Smooth muscle cell (in vitro differentiated cells): Measurements from ENCODE around the gene TUBB2B. TPM values are rescaled to one million over a fixed set of nuclear protein-coding genes. Genes with fewer than 3 reads are reported as not detected.
"Not testable (repeated sequence)": the region's sequence is repeated elsewhere in the genome, so short reads cannot be mapped to it uniquely, and the experiment has no call there.

Experiments
- DNase-seq: peaks from one replicate; lab custom pipeline; 2025; ENCODE audit not compliant: unreplicated experiment; lab: John Stamatoyannopoulos, UW
- H2AFZ ChIP-seq: fragments of 200-600 bp; sonication (generic); 2 replicates; pipeline ENCODE4 v1.6.0; 2016; ENCODE audit warnings: antibody characterized with exemption, low read depth, mild to moderate bottlenecking
- H3F3A ChIP-seq: fragments of 200-600 bp; sonication (generic); 2 replicates; pipeline ENCODE4 v1.6.0; 2017; ENCODE audit warnings: antibody characterized with exemption, low read depth
- H3K27ac ChIP-seq: fragments of 200-600 bp; sonication (generic); 2 replicates; pipeline ENCODE4 v1.5.1; 2016; ENCODE audit warnings: low read depth, mild to moderate bottlenecking
- H3K27me3 ChIP-seq: fragments of 200-600 bp; sonication (generic); 2 replicates; pipeline ENCODE4 v1.6.1; 2016; ENCODE audit warnings: low read depth, mild to moderate bottlenecking
- H3K36me3 ChIP-seq: fragments of 200-600 bp; sonication (generic); 2 replicates; pipeline ENCODE4 v1.5.1; 2016; ENCODE audit warnings: low read depth
- H3K4me1 ChIP-seq: fragments of 200-600 bp; sonication (generic); 2 replicates; pipeline ENCODE4 v1.5.1; 2016; ENCODE audit warnings: low read depth
- H3K4me2 ChIP-seq: fragments of 200-600 bp; sonication (generic); 2 replicates; pipeline ENCODE4 v1.6.0; 2016; ENCODE audit warnings: mild to moderate bottlenecking
- H3K4me3 ChIP-seq: fragments of 200-600 bp; sonication (generic); 2 replicates; pipeline ENCODE4 v1.5.1; 2016; ENCODE audit warnings: mild to moderate bottlenecking
- H3K79me2 ChIP-seq: fragments of 200-600 bp; sonication (generic); 2 replicates; pipeline ENCODE4 v1.6.0; 2016; ENCODE audit warnings: low read depth, mild to moderate bottlenecking
- H3K9ac ChIP-seq: fragments of 200-600 bp; sonication (generic); 2 replicates; pipeline ENCODE4 v1.6.0; 2016; ENCODE audit warnings: low read depth
- H3K9me3 ChIP-seq: fragments of 200-600 bp; sonication (generic); replicated peaks from 2 replicates; pipeline ENCODE4 v1.5.1; 2016; ENCODE audit warnings: low read depth
- H4K20me1 ChIP-seq: fragments of 200-600 bp; sonication (generic); 2 replicates; pipeline ENCODE4 v1.6.0; 2016; ENCODE audit warnings: low read depth
- CTCF ChIP-seq: fragments of 200-600 bp; sonication (generic); IDR thresholded peaks from 2 replicates; pipeline ENCODE4 v1.5.1; 2017; ENCODE audit warnings: borderline replicate concordance, mild to moderate bottlenecking, antibody characterized with exemption; ENCODE audit not compliant: insufficient read depth, poor library complexity, severe bottlenecking
- WGBS: methylation state at CpG from one replicate; pipeline ENCODE4 v1.1.7; 2016; ENCODE audit warnings: low lambda C conversion rate; 5-methylcytosine and 5-hydroxymethylcytosine counted together
- polyA plus RNA-seq: library from polyadenylated mRNA; unstranded; fragments of >200 nt; fragmentation: Nextera tagmentation; extraction: Ambion mirVana; gene quantifications from 2 replicates; pipeline ENCODE4 v1.2.1, GENCODE V29; 2016
- total RNA-seq: library from RNA; depleted of rRNA; stranded (reverse); fragments of >200 nt; gene quantifications from 2 replicates; pipeline ENCODE4 v1.2.3, GENCODE V29; 2014

Gene TUBB2B
- total and polyA plus RNA-seq, 2 experiments from 2014 or later: 22.7 to 62.1 TPM

DNA sequence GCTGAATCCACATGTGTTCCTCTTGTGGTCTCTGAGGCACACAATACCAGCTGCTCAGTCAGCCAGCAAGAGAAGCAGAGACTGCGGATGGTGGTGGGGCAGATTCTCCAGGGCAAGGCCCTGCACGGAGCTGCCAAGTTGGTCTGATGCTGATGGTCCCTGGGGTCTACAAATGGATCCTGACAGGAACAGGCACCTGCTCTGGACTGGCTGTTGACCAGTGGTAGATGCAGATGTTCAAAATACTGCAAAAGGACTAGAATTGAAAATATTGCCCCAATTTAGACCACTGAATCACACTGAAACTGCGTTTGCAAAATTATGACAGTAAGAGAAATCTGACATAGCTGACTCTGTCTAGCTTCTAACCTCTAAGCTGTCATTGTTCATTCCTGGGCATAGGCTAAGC, 40.5 kb downstream of the TUBB2B start:
- no peak for TF ChIP-seq CTCF
- no peak for DNase-seq
- Histone ChIP-seq H3K4me1 (no peaks in the 10 kb centered on the region), H3K79me2 (no peaks in the 10 kb centered on the region), H3F3A (no peaks in the 10 kb centered on the region), H3K9ac (no peak overlapping the region), H3K27ac (no peak overlapping the region), H3K4me2 (no peak overlapping the region), H3K36me3 (no peaks in the 10 kb centered on the region), H3K27me3 (no peaks in the 10 kb centered on the region), H3K9me3 (no peaks in the 10 kb centered on the region), H2AFZ (no peak overlapping the region), H4K20me1 (no peaks in the 10 kb centered on the region), H3K4me3 (no peak overlapping the region)
- 100% methylated on average over 3 of the region's 3 CpGs for WGBS

GRCh38 chr6:3183066-3183465, 44.4 kb downstream of the TUBB2B start:
- H3K79me2 ChIP-seq: no peaks in the 10 kb centered on the region
- no peaks in the 10 kb centered on the region for H3F3A ChIP-seq
- 92% methylated on average over 4 of the region's 4 CpGs for WGBS
- H3K27me3 ChIP-seq: no peaks in the 10 kb centered on the region
- no peaks in the 10 kb centered on the region for H4K20me1 ChIP-seq
- H3K27ac ChIP-seq: no peak overlapping the region
- no peak overlapping the region for H2AFZ ChIP-seq
- H3K9me3 ChIP-seq: no peaks in the 10 kb centered on the region
- no peak overlapping the region for H3K4me2 ChIP-seq
- no peak overlapping the region for H3K4me3 ChIP-seq
- TF ChIP-seq CTCF: no peak
- DNase-seq: no peak
- H3K4me1 ChIP-seq: no peaks in the 10 kb centered on the region
- no peaks in the 10 kb centered on the region for H3K36me3 ChIP-seq
- no peak overlapping the region for H3K9ac ChIP-seq

GRCh38 chr6:3181105-3181504, 46.3 kb downstream of the TUBB2B start:
- Histone ChIP-seq H3K79me2 (no peaks in the 10 kb centered on the region), H3K4me1 (no peaks in the 10 kb centered on the region), H4K20me1 (no peaks in the 10 kb centered on the region), H3K36me3 (no peaks in the 10 kb centered on the region), H3K27me3 (no peaks in the 10 kb centered on the region), H3K27ac (no peak overlapping the region), H3F3A (no peaks in the 10 kb centered on the region), H3K9me3 (no peaks in the 10 kb centered on the region), H3K4me2 (no peak overlapping the region), H3K9ac (no peak overlapping the region), H3K4me3 (no peak overlapping the region), H2AFZ (no peak overlapping the region)
- 96% methylated on average over 2 of the region's 2 CpGs for whole genome bisulfite sequencing
- DNase-seq: no peak
- TF ChIP-seq CTCF: no peak

- H2AFZ ChIP-seq, H3K27me3 ChIP-seq, H3K4me2 ChIP-seq, H3K36me3 ChIP-seq, H3K79me2 ChIP-seq, DNase-seq, H3K4me1 ChIP-seq, H3K9me3 ChIP-seq, H4K20me1 ChIP-seq, H3K27ac ChIP-seq, H3K9ac ChIP-seq, H3F3A ChIP-seq: not testable (repeated sequence)
- 72% methylated on average over 8 of the region's 8 CpGs for WGBS
- H3K4me3 ChIP-seq: peak overlapping the region; percentile 38
Observed at GRCh38 chr6:3179945-3180344, 47.5 kb downstream of the TUBB2B start.

- WGBS: 93% methylated on average over 8 of the region's 8 CpGs
- H3K9ac ChIP-seq, H2AFZ ChIP-seq: not testable (repeated sequence)
Observed at GRCh38 chr6:3178666-3179065, 48.8 kb downstream of the TUBB2B start.

More at GRCh38 chr6:3178666-3179065, 48.8 kb downstream of the TUBB2B start:
- not testable (repeated sequence) for H4K20me1 ChIP-seq, H3F3A ChIP-seq, H3K27ac ChIP-seq, H3K4me1 ChIP-seq, H3K79me2 ChIP-seq, H3K4me3 ChIP-seq, H3K27me3 ChIP-seq, H3K36me3 ChIP-seq, H3K9me3 ChIP-seq, H3K4me2 ChIP-seq, DNase-seq
